HuH-7.5 (cell line): ENCODE measurements around the gene THADA.

Source experiments
- DNase-seq: peaks from one replicate; pipeline ENCODE4 v3.0.0; 2011; ENCODE audit warnings: low spot score

The THADA gene

DNA sequence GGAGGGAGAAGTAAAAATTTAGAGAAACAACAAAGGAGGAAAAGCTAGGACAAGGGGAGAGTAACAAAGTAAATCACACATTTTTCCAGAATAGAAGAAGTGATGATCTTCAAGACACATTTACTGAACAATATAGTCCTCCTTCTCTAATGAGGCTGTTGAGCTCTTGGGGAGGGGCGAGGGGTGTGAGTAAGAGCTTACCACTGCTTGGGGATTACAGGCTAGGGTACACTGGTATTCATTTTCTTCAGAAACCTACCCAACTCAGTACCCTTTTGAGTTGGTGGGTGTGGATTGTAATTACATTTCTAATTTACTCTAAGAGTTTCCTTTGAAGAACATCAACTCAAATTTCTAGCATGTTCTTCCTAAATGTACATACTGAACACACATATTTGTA, 211.7 kb downstream of the THADA start:
- DNase-seq, result no peak

DNA sequence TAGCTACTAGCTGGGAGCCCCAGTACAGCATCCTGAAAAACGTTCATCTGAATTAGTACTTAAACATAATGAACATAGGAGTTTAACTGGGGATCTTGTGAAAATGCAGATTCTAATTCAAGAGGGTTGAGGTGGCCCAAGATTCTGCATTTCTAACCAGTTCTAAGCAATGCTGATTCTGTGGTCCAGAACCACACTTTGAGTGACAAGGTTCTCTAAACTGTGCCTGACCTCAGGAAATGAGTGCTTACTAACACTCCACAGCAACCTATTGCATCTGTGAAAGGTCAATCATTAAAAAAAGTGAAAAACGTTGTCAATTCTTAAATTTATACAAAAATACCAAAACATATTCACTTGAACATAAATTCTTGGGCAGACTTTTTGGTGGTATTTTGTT, 212.3 kb downstream of the THADA start:
- no peak for DNase-seq

DNA sequence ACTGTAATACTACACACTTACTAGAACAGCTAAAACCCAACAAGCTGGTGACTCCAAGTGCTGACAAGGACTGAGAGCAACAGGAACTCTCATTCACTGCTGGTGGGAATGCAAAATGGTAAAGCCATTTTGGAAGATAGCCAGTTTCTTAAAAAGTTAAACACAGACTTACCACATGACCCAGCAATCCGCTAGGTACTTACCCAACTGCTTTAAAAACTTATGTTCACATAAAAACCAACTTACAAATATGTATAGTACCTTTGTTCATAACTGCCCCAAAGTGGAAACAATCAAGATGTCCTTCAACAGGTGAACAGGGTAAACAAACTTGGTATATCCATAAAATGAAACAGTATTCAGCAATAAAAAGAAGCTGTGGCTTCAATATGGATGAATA, 216.3 kb downstream of the THADA start:
- DNase-seq, result no peak

DNA sequence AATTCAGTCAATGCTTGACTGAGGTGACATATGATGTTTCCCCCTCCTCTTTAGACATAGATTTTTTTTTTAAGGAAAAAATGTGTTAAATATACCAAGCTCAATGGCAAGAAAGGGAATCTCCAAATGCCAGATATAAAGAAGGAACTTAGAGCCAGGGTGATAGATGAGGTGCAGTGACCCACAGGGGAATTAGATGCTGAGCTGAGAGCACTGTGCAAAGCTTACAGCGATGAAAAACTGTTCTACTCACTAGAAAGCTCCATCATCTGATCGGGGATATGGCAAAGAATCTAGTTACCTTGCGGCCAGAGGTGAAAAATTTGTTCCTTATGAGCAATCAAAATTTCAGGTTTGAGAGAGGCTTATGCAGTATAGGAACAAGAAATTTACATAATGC, 218.5 kb downstream of the THADA start:
- no peak for DNase-seq

DNA sequence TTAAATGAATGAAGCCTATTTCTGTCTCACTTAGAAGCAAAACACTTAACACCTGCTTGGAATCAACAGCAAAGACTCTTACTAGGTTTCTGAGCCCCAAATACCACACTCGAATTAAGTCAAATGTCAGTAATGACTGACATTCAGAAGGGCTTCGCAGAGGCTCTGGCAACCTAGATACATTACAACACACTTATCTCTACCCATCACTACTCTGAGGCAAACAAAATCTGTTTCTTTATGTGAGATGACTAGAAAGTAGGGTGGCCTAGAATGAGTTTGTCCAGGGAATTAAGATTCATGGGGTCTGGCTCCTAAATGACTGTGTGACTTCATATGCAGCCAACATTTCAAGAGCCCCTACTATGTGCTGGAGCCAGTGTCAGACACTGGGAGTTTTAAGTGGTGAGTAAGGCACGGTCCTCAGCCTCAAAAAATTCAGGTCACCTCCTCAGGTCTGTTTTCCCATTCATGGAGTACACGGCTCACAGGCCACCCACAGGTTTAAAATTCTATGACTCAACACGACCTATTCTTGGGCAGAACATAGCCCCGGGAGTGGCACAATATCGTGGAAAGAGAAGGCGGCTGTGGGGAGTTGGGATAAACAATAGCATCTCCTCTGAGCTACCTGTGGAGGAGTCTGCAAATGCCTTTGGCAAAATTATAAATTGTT, 219.2 kb downstream of the THADA start:
- DNase-seq, result no peak

DNA sequence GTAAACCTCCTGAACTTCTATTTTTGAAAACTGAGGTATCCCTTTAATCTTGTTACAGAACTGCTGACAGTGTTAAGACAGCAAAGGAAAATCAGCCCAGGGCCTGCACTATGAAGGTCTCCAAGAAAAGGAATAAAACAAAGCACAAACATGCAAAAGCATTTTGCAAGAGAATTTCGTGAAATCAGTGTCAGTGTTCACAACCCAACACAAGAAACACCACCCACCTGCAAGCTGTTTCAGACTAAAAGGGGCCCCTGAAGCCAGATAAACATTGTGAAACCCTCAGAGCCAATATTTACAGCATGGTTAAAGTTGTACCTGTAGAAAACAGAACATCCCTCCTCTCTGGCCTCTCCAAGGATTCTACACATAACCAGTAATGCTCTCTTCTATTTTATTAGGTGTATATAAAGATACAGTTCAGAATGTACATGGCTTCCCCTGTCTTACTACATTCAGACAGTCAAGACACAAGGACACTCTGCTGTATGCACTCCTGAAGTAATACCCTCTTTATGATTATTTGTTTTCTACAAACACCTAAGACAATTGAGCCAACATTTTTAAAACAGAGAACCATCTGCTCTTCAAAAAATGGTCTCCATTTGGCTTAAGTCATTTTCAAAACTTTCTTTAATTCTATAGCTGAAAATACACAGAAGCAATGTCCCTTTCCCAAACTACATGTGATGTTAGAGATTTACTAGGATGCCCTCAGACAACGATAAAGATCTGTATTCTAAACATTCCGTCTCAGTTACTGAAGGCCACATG, 219.9 kb downstream of the THADA start:
- DNase-seq, result no peak

DNA sequence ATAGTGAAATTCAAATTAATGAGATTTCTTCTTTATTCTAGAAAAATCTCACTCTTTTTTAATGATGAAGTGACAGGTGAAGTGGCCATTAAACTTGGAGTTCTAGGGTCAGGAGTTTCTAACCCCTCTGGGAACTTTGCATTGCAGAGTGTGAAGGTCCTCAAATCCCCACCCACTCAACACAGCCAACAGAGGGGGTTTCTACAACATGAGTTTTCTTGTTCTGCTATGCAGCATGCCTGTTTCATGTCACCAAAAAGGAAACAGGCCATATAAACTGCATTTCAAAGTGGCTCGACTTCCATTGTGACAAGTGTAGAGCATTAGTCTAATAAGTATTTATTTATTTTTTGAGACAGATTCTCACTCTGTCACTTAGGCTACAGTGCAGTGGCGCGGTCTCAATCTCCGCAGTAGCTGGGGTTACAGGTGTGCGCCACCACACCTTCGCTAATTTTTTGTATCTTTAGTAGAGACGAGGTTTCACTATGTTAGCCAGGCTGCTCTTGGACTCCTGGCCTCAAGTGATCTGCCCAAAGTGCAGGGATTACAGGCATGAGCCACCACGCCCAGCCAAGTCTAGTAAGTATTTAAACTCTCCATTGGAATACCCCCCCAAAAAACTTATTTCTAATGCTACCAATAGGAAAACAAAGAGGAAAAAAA, 223.3 kb downstream of the THADA start:
- DNase-seq, result no peak

DNA sequence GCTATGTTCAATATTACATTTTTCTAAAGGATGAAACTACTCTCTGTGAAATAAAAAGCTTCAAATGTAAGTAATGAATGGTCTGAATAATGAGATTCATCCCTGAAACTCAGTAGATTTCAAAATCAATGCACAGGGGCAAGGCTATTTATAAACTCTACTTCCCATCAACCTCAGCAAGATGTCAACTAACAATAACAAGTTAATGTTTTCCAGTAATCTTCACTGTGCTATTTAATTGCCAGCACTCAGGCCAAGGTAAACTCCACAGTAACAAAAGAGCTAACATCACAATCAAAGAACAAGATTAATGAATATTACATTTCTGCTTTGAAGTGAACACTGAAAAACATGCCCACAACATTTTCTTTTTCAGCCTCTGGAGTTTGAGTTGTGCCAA, 225.1 kb downstream of the THADA start:
- no peak for DNase-seq

DNA sequence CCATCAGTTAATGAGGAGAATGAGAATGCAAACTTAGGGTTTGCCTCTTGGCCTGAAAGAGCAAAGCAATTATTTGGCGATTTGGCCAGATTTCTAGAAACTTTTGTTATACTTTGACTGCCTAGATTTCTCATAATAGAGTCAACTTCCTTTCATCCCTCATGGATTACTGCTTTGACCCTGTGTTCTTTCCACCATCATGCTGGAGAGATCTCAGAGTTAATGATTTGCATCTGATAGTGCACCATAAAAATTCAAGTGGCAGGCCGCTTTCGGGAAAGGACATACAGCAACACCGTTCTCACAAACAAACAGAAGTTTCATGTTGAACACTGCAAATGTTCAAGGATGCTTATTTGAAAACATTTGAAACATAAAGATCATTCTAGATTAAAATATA, 225.7 kb downstream of the THADA start:
- no peak for DNase-seq

DNA sequence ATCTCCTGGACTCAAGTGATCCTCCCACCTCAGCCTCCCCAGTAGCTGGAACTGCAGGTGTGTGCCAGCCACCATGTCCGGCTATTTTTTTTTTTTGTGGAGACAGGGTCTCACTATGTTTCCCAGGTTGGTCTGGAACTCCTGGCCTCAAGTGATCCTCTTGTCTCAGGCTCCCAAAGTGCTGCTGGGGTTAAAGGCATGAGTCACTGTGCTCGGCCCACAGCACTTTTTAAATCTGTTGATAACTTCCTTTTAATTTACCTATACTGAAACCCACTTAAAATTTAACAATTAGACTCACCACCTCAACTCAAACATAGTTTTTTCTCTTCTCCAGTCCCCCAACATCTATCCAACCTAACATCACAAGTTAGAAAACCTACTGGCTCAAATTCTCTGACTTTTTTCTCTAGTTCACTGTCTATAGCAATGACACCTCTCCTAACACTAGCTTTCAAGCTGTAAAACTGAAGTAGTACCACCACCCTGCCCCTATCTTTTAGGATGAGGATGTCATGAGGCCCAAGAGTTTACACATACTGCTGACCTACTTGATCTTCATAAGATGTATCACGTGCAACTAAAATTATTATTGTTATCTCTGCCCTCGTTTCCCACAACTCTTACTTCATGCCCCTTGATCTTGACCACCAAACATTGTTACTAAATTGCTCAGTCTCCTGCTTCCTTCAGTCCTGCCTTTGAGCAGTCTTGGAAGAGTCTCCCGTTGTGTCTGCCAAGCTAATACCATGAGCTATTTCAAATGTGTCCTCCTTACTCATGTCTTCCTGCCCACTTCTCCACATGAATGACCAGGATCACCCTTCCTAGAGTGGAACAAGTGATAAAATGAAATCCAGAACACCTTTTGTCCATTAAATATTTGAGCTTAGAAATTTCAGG, 227.1 kb downstream of the THADA start:
- no peak for DNase-seq

DNA sequence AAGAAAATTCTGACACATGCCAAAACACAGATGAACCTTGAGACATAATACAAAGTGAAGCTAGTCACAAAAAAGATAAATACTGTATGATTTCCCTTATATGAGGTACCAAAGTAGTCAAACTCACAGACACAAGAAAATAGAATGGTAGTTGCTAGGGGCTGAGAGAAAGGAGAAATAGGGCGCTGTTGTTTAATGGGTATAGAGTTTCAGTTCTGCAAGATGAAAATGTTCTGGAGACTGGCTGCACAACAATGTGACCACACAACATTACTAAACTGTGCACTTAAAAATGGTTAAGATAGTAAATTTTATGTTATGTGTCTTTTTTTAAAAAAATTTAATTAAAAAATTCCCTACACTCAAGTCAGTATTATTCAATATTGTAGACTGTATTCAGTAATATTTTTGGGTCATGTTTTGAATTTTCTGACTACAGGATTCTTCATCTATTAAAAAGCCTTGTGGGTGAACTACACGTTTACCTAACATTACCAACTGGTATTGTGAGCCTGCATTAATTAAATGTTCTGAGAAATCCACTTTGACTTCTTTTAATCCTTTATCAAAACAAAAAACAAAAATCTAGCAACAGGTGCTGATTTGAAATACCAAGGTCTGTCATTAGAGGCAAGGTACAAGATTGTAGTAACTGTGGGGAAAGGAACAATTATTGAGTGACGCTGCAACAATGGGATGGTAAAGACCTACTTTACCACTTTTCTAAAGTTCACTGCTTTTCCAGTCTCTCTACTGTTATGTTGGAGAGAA, 228.6 kb downstream of the THADA start:
- DNase-seq, result no peak

DNA sequence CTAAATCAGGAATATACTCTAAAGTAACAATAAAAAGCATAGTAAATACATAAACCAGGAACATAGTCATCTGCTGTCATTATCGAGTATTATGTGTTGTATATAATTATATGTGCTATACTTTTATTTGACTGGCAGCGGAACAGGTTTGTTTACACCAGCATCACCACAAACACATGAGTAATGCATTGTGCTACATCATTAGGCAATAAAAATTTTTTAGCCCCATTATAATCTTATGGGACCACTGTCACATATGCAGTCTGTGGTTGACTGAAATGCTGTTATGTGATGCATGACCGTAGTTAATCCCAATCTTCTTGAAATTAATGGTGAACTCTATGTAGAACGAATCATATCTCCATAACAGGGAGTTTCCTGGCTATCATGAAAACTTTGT, 232.7 kb downstream of the THADA start:
- DNase-seq, result no peak

DNA sequence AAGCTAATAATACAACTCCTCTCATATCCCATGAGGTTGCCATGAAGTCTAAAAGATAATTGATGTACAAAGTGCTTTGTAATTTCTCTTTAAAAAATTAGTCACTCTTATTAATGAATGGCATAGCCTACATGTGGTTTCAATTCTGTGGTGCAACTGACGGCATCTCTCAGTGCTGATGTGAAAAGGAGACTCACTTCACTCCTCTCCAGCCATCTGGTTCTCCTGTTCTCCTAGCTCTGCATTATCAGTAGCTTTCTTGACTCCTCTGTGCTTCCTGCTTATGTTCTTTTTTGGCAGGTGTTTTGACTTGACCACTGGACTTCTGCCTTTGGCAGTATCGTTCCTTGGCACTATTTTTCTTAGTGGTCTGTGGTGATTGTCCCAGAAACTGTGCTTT, 234.6 kb downstream of the THADA start:
- DNase-seq, result no peak

DNA sequence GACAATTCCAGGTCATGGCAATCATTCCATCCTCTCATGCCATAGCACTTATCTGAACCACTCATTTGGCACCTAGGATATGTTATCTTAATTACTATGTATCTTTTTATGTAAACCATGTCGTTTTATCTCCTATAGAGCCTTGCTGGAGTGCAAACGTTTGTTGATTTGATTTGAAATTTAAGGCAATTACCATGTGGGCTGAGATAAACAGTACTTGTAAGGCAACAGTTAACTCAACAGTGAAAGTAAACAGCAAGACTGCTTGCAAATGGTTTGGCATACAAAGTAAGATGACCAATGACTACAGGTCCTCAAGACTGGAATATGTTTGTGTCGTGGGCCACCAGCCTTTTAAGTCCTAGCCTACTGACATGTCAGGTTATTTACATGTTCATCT, 235.7 kb downstream of the THADA start:
- DNase-seq, result no peak

DNA sequence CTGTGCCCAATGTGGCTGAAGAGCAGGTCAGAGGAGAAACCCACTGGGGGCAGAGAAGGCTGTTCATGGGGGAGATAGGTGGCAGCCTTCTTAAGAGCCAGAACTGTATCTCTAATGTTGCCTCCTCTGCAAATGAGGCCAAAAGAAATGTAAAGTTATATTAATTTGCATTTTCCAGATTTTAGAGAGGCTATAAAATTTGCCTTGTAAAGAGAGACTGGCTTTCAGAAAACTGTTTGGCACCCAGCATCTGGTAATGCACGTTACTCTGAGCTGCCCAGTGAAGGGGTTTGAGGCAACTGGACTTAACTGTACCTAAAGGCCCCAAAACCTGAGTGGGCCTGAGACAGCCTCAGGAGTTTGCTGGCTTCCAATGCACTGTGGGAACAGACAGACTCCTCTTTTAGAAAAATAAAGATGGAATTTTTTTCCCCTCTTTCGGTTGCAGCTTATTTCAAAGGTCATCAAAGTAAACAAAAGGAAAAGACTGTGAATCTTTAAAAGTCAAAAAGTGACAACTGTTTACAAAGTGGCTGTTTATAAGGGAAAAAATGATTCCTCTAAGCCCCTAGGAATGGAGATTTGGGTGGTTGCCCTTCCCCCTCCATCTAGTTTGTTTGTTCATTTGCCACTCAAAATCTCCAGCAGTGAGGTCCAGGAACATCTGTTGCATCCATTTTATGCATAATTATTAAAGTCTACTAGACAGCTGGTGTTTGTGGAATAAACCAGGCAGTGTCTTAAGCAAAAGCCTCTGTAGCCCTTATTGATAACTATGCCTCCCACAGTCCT, 237.2 kb downstream of the THADA start:
- DNase-seq, result no peak

DNA sequence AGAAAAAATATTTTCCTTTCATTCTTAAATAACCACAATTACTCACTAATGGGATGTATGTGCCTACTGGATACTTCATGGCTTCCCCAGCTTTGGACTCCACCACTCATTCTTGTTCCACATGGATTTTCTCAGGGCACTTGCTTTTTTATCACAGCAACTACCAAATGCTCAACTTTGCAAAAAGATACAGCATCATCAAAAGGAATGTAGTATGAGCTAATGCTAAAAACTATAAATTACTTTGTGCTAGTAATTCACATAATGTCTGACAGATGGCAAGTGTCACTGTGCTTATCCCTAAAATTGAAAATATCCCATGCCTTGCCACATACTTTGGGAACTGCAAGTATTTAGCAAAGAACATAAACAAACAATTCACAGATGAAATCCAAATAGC, 239.1 kb downstream of the THADA start:
- DNase-seq, result no peak

DNA sequence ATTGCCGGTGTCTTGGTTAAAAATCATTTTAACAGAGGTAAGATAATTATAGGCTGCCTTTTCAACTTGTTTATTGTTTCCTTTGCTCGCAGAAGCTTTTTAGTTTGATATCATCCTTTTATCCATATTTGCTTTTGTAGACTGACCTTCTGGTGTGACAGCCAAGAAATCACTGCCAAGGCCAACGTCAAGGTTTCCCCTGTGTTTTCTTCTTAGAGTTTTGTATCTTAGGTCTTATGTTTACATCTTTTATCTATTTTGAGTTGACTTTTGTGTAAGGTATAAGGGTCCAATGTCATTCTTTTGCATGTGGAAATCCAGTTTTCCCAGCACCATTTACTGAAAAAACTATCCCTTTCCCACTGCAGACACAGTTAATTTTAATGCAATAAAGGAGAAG, 240.4 kb downstream of the THADA start:
- no peak for DNase-seq

DNA sequence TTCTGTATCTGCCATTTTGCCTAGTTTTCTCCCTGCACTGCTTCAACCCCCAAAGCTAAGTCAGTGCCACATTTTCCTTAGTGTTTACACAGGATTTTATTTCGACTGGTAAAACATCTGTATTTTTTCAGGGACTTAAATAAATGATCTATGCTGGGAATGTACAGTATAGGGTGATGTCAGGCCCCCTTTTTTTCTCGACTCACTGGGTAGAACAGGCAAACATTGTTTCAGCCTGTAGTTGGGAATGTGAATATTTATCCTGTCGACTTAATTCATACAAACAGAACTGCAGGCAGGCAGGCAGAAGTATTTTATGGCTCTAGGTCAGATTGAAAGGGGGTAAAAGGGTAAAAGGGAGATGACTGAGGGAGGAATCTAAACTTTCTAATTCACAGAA, 245.9 kb downstream of the THADA start:
- DNase-seq, result no peak

DNA sequence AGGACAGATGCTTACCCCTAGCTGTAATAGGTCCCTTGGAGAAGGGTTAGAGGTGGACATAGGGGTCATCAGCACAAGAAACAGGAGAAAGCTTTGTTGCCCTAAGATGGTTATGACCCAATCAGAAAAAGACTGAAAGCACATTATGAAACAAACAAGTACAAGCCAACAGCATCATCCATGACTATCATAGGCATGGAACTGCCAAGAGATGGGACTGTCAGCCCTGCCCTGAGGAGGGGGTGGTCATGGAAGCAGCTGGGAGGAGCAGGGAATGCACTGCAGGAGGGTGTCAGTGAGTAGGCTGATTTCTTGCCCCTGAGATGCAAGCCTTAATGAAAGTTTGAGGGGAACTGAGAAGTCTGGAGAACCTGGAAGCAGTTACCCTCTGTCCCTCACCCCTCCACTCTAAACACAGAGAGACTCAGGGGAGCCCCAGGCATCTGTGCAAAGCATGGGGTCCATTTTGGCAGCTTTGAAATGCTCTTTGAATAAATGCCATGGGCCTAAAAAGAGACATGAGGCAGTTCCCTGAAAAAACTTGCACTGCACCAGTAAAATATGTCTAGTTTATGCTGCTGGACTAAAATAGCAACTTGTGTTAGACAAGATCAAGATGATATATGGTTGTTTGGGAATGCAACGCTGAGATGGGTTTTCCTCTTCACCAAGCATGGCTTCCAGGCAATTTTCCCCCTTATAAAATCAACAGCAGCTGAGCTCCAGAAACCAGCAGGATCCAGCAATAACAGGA, 246.8 kb downstream of the THADA start:
- DNase-seq, result no peak

DNA sequence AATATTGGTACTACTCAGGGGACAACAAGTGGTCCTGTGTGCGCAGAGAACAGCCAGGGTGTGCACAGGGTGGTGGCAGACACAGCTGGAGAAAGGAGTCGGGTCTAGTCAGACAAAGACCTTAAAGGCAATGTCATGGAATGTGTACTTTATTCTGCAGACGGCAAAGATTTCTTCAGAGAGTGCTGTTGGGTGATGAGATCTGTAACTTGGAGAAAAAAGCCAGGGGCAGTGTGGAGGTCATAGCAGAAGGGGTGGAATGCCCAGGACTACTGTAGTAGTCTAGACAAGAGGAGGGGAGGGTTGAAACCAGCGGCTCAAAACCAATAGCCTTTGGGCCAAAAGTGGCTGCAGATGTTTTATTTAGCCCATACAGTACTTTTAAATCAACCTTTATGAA, 248.1 kb downstream of the THADA start:
- DNase-seq, result no peak
